Pancreas (tissue), 10 donors: ENCODE measurements around the gene DEPDC7. TPM values are rescaled to one million over a fixed set of nuclear protein-coding genes. Genes with fewer than 3 reads are reported as not detected.
"Not testable (repeated sequence)": the region's sequence is repeated elsewhere in the genome, so short reads cannot be mapped to it uniquely, and the experiment has no call there.

Experiments used
- ATAC-seq, 4 donors: fragments of 200-7000 bp; cut with Tn5 transposase; one replicate each; pipeline versions ENCODE4 v1.8.0 to v1.9.1; 2020; ENCODE audit warnings: mild to moderate bottlenecking in 4 of 4, moderate library complexity in 4 of 4
- DNase-seq, 6 donors: peaks; one replicate each; pipeline ENCODE4 v3.0.0-alpha.2; 2020
- FAIRE-seq: peaks from 2 replicates; lab custom pipeline; 2012; peaks lifted over from hg19 to GRCh38; lab: Jason Lieb, UNC
- H3K27ac ChIP-seq, 4 donors: fragments of 200-600 bp; sonication (generic); 1 replicate in 3 of 4; 2 replicates in 1 of 4; pipeline versions ENCODE4 v1.5.0 to v1.8.0; 2020
- H3K27me3 ChIP-seq, 4 donors: fragments of 200-600 bp; one replicate each; pipeline ENCODE4 v1.8.0; 2021
- H3K36me3 ChIP-seq, 3 donors: fragments of 200-600 bp; sonication (generic) in 1 of 3; one replicate each; pipeline versions ENCODE4 v1.5.0 to v1.8.0; 2020 to 2021
- H3K4me1 ChIP-seq, 3 donors: fragments of 200-600 bp; one replicate each; pipeline ENCODE4 v1.8.0; 2021
- H3K4me3 ChIP-seq, 4 donors: fragments of 200-600 bp; sonication (generic) in 2 of 4; one replicate each; pipeline versions ENCODE4 v1.5.0 to v1.8.0; 2020 to 2021
- H3K9me3 ChIP-seq, 4 donors: fragments of 200-600 bp; one replicate each; pipeline ENCODE4 v1.8.0; 2021
- CTCF ChIP-seq, 4 donors: fragments of 200-600 bp; sonication (generic) in 3 of 4; IDR thresholded peaks; one replicate each; pipeline versions ENCODE4 v1.5.0 to v1.8.0; 2021; ENCODE audit warnings: antibody characterized with exemption in 4 of 4
- WGBS, 2 donors: extraction: QIAGEN DNeasy Blood & Tissue Kit; methylation state at CpG; one replicate each; pipeline ENCODE4 v1.1.7; 2013; 5-methylcytosine and 5-hydroxymethylcytosine counted together
- intact Hi-C, 3 donors: fragments of 100-400 bp; cut with DNase I; formaldehyde crosslinking; loops; one replicate each; pipeline versions ENCODE4 v1.11.1 to v1.14.2; 2022
- polyA plus RNA-seq, 2 donors: library from polyadenylated mRNA; stranded (reverse); fragments of 200-250 nt; gene quantifications; one replicate each; pipeline ENCODE4 v1.2.3, GENCODE V29; 2013
- total RNA-seq, 6 donors: library from RNA; stranded (reverse); fragmentation: NEBNext Ultra II Directional in 4 of 6; extraction: Animal tissue kit (Norgen Biotek cat#: 25700) in 4 of 6; gene quantifications; one replicate each; pipeline versions ENCODE4 v1.2.1 to v1.2.4, GENCODE V29; 2021 to 2023
- donor health status: healthy with polysubstance abuse.
- donor health status: DM: no; HTN: no; CAD: no; lungs with moderate emphysema.
- donor health status: DM: no; HTN: no; CAD: no.
- donor health status: control.
- donor health status: control.
- donor health status: Bipolar disorder and iron deficiency.
- donor health status: DM: yes; HTN: yes; CAD: no.
- donor health status: DM: no; HTN: no; CAD: no.
- donor health status: DM: no; HTN: no; CAD: no.
- donor health status: DM: yes; HTN: yes; CAD: no.

The DEPDC7 gene
- total and polyA plus RNA-seq, 8 donors = 1.5 to 3.3 (median 2.7) TPM

DNA sequence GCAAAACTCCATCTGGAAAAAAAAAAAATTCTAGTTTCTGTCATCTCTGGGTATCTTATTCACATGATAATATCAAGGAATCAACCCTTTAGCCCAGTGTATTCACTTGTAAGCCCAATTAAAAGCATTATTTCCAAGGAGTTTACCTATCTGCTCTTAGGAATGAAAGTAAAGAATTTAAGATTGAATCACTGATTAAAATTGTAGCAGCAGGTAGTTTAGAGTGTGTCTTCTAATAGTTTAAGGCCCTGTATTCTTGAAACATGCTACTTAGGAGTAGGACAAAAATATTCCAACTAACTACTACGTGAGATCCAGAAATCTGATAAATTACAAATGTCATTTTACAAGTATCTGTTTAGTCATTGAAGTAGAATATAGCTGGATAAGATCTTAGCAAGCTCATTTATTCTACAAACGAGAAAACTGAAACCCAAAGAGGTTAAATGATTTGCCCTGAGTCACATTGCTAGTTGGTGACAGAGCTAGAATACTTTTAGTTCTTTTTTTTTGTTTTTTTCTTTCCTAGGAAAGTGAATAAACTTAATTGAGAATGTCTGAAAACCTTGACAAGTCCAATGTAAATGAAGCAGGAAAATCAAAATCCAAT, 27.6 kb downstream of the DEPDC7 start:
- no peak for ATAC-seq
- WGBS, 2 donors = 61 to 64% methylated on average over 2 of the region's 2 CpGs
- intact Hi-C loops = no loop called here
- H3K27ac ChIP-seq = no peak overlapping the region
- no peaks in the 10 kb centered on the region for H3K27me3 ChIP-seq
- no peak for DNase-seq
- no peak for TF ChIP-seq CTCF (IDR thresholded peaks at IDR 0.05)
- no peak overlapping the region for H3K4me3 ChIP-seq
- H3K4me1 ChIP-seq = peaks cover 0 to 3% (median 2%) of the 10 kb centered on the region in 3 donors
- FAIRE-seq = no peak
- H3K36me3 ChIP-seq = no peaks in the 10 kb centered on the region
- H3K9me3 ChIP-seq = no peaks in the 10 kb centered on the region

DNA sequence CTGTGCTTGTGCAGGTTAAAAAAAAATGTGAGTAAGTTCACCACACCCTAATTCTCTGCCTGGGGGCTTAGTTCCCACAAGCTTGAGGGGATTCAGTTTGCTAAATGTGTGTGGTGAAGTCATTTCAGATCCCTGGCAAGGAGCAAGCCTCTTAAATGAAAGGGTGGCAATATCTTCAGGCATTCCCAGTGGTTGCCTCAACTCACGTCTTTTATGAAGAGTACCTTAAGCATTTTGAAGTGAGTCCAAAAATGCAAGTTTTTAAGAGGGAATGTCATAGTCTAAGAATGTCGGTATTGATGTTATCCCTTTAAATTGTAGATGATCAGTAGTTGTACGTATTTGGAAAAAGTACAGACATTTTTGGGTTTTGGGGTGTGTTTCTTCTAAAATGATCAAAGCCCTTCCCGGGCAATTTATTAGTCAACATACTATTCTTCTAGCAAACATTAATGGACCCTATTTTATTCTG, 28.6 kb downstream of the DEPDC7 start:
- H3K4me3 ChIP-seq = no peak overlapping the region
- TF ChIP-seq CTCF (IDR thresholded peaks at IDR 0.05) = no peak
- FAIRE-seq (no peak), DNase-seq (no peak), ATAC-seq (no peak)
- peaks cover 0 to 3% (median 2%) of the 10 kb centered on the region in 3 donors for H3K4me1 ChIP-seq
- intact Hi-C loops = no loop called here
- H3K27me3 ChIP-seq = no peaks in the 10 kb centered on the region
- 72% methylated on average over 4 of the region's 4 CpGs for WGBS, 2 donors
- H3K36me3 ChIP-seq = no peaks in the 10 kb centered on the region
- H3K27ac ChIP-seq = no peak overlapping the region
- H3K9me3 ChIP-seq = no peaks in the 10 kb centered on the region

DNA sequence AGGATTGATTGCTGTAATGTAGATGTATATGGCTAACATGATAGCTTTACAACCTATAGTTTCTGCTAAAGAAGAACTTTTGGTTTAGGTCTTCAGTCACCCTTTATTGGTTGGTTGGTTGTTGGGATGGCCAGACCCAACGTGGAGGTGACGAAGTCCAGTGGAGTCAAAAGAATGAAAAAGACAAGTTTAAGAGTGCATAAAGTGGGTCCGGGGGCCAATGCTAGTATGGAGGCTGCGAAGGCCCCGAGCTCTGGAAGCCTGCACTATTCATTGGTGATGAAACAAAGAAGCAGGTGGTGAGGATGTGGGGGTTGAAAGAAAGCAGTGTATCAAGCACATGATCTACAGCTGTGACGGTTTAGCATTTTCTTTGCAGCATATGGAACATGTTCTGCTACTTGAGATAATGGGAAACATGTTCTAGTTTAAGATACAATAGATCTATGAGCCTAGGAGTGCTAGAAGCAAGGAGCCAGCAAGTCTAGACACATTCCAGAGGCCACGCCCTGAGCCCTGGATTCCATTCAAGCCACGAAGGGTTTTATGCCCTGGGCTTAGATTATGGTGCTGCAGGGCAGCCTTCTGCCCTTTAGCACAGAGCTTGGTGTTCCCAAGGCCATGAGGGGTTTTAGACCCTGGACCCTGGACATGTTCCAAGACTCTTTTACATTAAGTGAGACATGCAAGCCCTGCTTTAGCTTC, 30.0 kb downstream of the DEPDC7 start:
- Histone ChIP-seq H3K27me3 (no peaks in the 10 kb centered on the region), H3K36me3 (no peaks in the 10 kb centered on the region), H3K27ac (no peak overlapping the region), H3K4me3 (no peak overlapping the region), H3K4me1 (peaks cover 0 to 2% (median under 1%) of the 10 kb centered on the region in 3 donors), H3K9me3 (no peaks in the 10 kb centered on the region)
- intact Hi-C loops = no loop called here
- DNase-seq = no peak
- no peak for ATAC-seq
- TF ChIP-seq CTCF (IDR thresholded peaks at IDR 0.05) = no peak
- FAIRE-seq = no peak
- WGBS, 2 donors = 85 to 89% methylated on average over 8 of the region's 8 CpGs

GRCh38 chr11:33048701-33049100, 33.0 kb downstream of the DEPDC7 start:
- H3K27me3 ChIP-seq, intact Hi-C loops, DNase-seq: not testable (repeated sequence)

GRCh38 chr11:33049565-33050408, 34.1 kb downstream of the DEPDC7 start:
- 91% methylated on average over 3 of the region's 3 CpGs for WGBS, 2 donors
- DNase-seq, H3K9me3 ChIP-seq, FAIRE-seq, H3K4me1 ChIP-seq, H3K27ac ChIP-seq, H3K36me3 ChIP-seq, H3K4me3 ChIP-seq, ATAC-seq, H3K27me3 ChIP-seq, intact Hi-C loops: not testable (repeated sequence)

More at GRCh38 chr11:33048701-33049100, 33.0 kb downstream of the DEPDC7 start:
- not testable (repeated sequence) for H3K9me3 ChIP-seq, H3K4me3 ChIP-seq, FAIRE-seq, H3K4me1 ChIP-seq, H3K27ac ChIP-seq, H3K36me3 ChIP-seq
- peak in 2 of 4 donors; percentile 65 to 74 for ATAC-seq
- WGBS, 2 donors = 87 to 92% methylated on average over 6 of the region's 6 CpGs
